Transverse colon (tissue), 4 donors: ENCODE results near the gene NPNT. TPM values are rescaled to one million over a fixed set of nuclear protein-coding genes. Genes with fewer than 3 reads are reported as not detected.
A peak's percentile ranks its signal among the peaks of the same experiment; 100 is the strongest.

ENCODE experiments used
- DNase-seq: peaks from one replicate; pipeline ENCODE4 v3.0.0-alpha.2; 2019
- H3K27ac ChIP-seq, 4 donors: fragments of 200-600 bp; sonication (generic); 2 replicates each; pipeline ENCODE4 v1.5.1; 2016 to 2018; ENCODE audit warnings: inconsistent platforms in 4 of 4
- H3K27me3 ChIP-seq: fragments of 200-600 bp; sonication (generic); 2 replicates; pipeline ENCODE4 v1.5.1; 2017; ENCODE audit warnings: inconsistent platforms
- H3K36me3 ChIP-seq, 4 donors: fragments of 200-600 bp; sonication (generic); 2 replicates each; pipeline ENCODE4 v1.5.1; 2017 to 2019; ENCODE audit warnings: inconsistent platforms in 4 of 4
- H3K4me1 ChIP-seq, 4 donors: fragments of 200-600 bp; sonication (generic); 2 replicates each; pipeline ENCODE4 v1.5.1; 2017 to 2020; ENCODE audit warnings: inconsistent platforms in 4 of 4
- H3K4me3 ChIP-seq, 4 donors: fragments of 200-600 bp; sonication (generic); 1 replicate in 1 of 4; 2 replicates in 3 of 4; pipeline versions ENCODE4 v1.5.1 to v1.6.1; 2017 to 2019; ENCODE audit warnings: inconsistent platforms in 4 of 4
- H3K9me3 ChIP-seq, 2 donors: fragments of 200-600 bp; sonication (generic); 2 replicates each; pipeline ENCODE4 v1.5.1; 2017 to 2019; ENCODE audit warnings: inconsistent platforms in 2 of 2
- EP300 ChIP-seq: sonication (generic); formaldehyde crosslinking; IDR thresholded peaks from one replicate; pipeline ENCODE4 v1.6.1; 2017; ENCODE audit warnings: antibody characterized with exemption, low read depth
- POLR2A ChIP-seq: fragments of 450-650 bp; IDR thresholded peaks from one replicate; pipeline ENCODE4 v1.6.1; 2016; ENCODE audit warnings: antibody characterized with exemption, mild to moderate bottlenecking, moderate library complexity
- POLR2AphosphoS5 ChIP-seq, 3 donors: sonication (generic); formaldehyde crosslinking; IDR thresholded peaks; one replicate each; pipeline ENCODE4 v1.6.1; 2016; ENCODE audit warnings: antibody characterized with exemption in 3 of 3
- WGBS, 2 donors: methylation state at CpG; one replicate each; pipeline ENCODE4 v1.1.5; 2018; ENCODE audit warnings: low coverage in 1 of 2; 5-methylcytosine and 5-hydroxymethylcytosine counted together
- in situ Hi-C, 4 donors: fragments of 200-750 bp; cut with MboI; loops; one replicate each; pipeline versions ENCODE4 v1.15.0 to v1.15.1; 2017; ENCODE audit warnings: low sequenced_read_pairs in 3 of 4, low pct_ligation_motif_present in 1 of 4, low pct_unique_long_range_greater_than_20kb in 1 of 4
- intact Hi-C: fragments of 100-400 bp; cut with DNase I; formaldehyde crosslinking; loops from one replicate; pipeline ENCODE4 v1.15.1; 2023; ENCODE audit warnings: low total_unique reads
- total RNA-seq, 4 donors: library from RNA; depleted of rRNA; stranded (reverse); fragments of >200 nt; gene quantifications; one replicate each; pipeline ENCODE4 v1.1.0, GENCODE V29; 2016
- TF ChIP-seq, protein P1 (sequence below), 5 experiments: fragments of 200-600 bp in 3 of 5; fragments of 450-650 bp in 2 of 5; sonication (generic) in 3 of 5; IDR thresholded peaks; 1 replicate in 2 of 5; 2 replicates in 3 of 5; pipeline ENCODE4 v1.5.1; 2016 to 2017; ENCODE audit warnings: antibody characterized with exemption in 5 of 5, inconsistent platforms in 3 of 5, mild to moderate bottlenecking in 2 of 5, moderate library complexity in 1 of 5

NPNT gene
- total RNA-seq, 4 donors from 2014 or later = 4.5 to 26.3 (median 24.4) TPM

- 91 to 100% methylated on average over 1 to 3 of the region's 3 CpGs for WGBS, 2 donors
- Histone ChIP-seq H3K9me3 (peaks cover 0 to under 1% of the 10 kb centered on the region in 2 donors), H3K4me3 (no peak overlapping the region), H3K36me3 (no peaks in the 10 kb centered on the region), H3K27me3 (no peaks in the 10 kb centered on the region), H3K4me1 (no peaks in the 10 kb centered on the region), H3K27ac (no peak overlapping the region)
- intact Hi-C loops (no loop called here), in situ Hi-C loops (no loop called here)
- no peak for DNase-seq
- TF ChIP-seq POLR2AphosphoS5 (IDR thresholded peaks at IDR 0.05) = no peak
- TF ChIP-seq EP300 = no peak
These were observed 84.2 kb downstream of the NPNT start for GRCh38 chr4:105979506-105979905.

DNA sequence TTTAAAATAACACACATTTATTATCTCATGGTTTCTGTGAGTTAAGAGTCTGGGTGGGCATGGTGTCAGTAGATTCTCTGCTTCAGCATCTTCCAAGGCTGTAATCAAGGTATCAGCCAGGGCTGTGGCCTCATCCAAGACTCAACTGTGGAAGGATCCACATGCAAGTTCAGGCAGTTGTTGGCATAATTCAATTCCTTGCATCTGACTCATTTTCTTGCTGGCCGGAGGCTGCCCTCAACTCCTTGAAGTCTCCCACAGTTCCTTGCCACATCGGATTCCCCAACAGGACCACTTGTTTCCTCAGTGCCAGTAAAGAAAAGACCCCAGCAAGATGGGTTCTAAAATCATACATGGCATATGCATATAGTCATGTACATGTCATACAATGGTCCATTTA, 93.4 kb downstream of the NPNT start:
- TF ChIP-seq, protein P1, sequence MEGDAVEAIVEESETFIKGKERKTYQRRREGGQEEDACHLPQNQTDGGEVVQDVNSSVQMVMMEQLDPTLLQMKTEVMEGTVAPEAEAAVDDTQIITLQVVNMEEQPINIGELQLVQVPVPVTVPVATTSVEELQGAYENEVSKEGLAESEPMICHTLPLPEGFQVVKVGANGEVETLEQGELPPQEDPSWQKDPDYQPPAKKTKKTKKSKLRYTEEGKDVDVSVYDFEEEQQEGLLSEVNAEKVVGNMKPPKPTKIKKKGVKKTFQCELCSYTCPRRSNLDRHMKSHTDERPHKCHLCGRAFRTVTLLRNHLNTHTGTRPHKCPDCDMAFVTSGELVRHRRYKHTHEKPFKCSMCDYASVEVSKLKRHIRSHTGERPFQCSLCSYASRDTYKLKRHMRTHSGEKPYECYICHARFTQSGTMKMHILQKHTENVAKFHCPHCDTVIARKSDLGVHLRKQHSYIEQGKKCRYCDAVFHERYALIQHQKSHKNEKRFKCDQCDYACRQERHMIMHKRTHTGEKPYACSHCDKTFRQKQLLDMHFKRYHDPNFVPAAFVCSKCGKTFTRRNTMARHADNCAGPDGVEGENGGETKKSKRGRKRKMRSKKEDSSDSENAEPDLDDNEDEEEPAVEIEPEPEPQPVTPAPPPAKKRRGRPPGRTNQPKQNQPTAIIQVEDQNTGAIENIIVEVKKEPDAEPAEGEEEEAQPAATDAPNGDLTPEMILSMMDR (IDR thresholded peaks at IDR 0.05) = no peak
- TF ChIP-seq EP300 (no peak), POLR2AphosphoS5 (IDR thresholded peaks at IDR 0.05) (no peak), POLR2A (no peak)
- in situ Hi-C loops = no loop called here
- 65 to 100% methylated on average over 2 of the region's 2 CpGs for WGBS, 2 donors
- H3K27ac ChIP-seq = no peak overlapping the region
- no peak for DNase-seq
- intact Hi-C loops = no loop called here
- H3K36me3 ChIP-seq = no peaks in the 10 kb centered on the region
- H3K4me3 ChIP-seq = no peak overlapping the region
- H3K9me3 ChIP-seq = peaks cover 0 to 4% of the 10 kb centered on the region in 2 donors
- no peaks in the 10 kb centered on the region for H3K27me3 ChIP-seq
- H3K4me1 ChIP-seq = peaks cover 0 to 6% (median 0%) of the 10 kb centered on the region in 4 donors

GRCh38 chr4:105989485-105990242, 94.4 kb downstream of the NPNT start:
- Histone ChIP-seq H3K9me3 (peaks cover 0 to 1% of the 10 kb centered on the region in 2 donors), H3K4me1 (peaks cover 0 to 6% (median 0%) of the 10 kb centered on the region in 4 donors), H3K27me3 (no peaks in the 10 kb centered on the region), H3K27ac (no peak overlapping the region), H3K4me3 (no peak overlapping the region), H3K36me3 (no peaks in the 10 kb centered on the region)
- no peak for DNase-seq
- TF ChIP-seq, protein P1 (IDR thresholded peaks at IDR 0.05) = no peak
- TF ChIP-seq POLR2A (no peak), EP300 (no peak), POLR2AphosphoS5 (IDR thresholded peaks at IDR 0.05) (no peak)
- intact Hi-C loops = no loop called here
- in situ Hi-C loops = no loop called here
- 36 to 60% methylated on average over 2 of the region's 2 CpGs for WGBS, 2 donors

GRCh38 chr4:105990933-105991332, 95.7 kb downstream of the NPNT start:
- TF ChIP-seq POLR2AphosphoS5 (IDR thresholded peaks at IDR 0.05) = peak; percentile 8 to 74 (median 21)
- TF ChIP-seq EP300 = no peak
- TF ChIP-seq, protein P1 (IDR thresholded peaks at IDR 0.05) = no peak
- in situ Hi-C loops = no loop called here

More at GRCh38 chr4:105990933-105991332, 95.7 kb downstream of the NPNT start:
- intact Hi-C loops = no loop called here
- Histone ChIP-seq H3K27me3 (no peaks in the 10 kb centered on the region), H3K36me3 (no peaks in the 10 kb centered on the region), H3K27ac (peak overlapping the region in 2 of 4 donors; percentile 8 to 37), H3K9me3 (no peaks in the 10 kb centered on the region), H3K4me1 (peaks cover 0 to 6% (median 0%) of the 10 kb centered on the region in 4 donors), H3K4me3 (no peak overlapping the region)
- peak; percentile 41 for DNase-seq
- WGBS, 2 donors = 37 to 50% methylated on average over 1 to 3 of the region's 3 CpGs
